ENCODE results near the gene UBASH3B. TPM values are rescaled to one million over a fixed set of nuclear protein-coding genes. Genes with fewer than 3 reads are reported as not detected.

Gene UBASH3B
- total RNA-seq, 4 donors from 2014 or later, result 1.8 to 6.6 (median 3.4) TPM

GRCh38 chr11:122721201-122721963 lies 65.9 kb downstream of the UBASH3B start:
- Histone ChIP-seq H3K9me3 (no peaks in the 10 kb centered on the region), H3K27ac (no peak overlapping the region), H3K4me3 (no peak overlapping the region), H3K27me3 (peaks cover 19% of the 10 kb centered on the region), H3K4me1 (no peaks in the 10 kb centered on the region), H3K36me3 (no peaks in the 10 kb centered on the region)
- TF ChIP-seq POLR2A (IDR thresholded peaks at IDR 0.05), result no peak
- no peak for TF ChIP-seq POLR2AphosphoS5 (IDR thresholded peaks at IDR 0.05)
- TF ChIP-seq EP300 (IDR thresholded peaks at IDR 0.05), result no peak
- TF ChIP-seq CTCF (IDR thresholded peaks at IDR 0.05), result no peak
- 38 to 56% methylated on average over 2 to 5 of the region's 5 CpGs for WGBS, 2 donors (ENCODE audit: low coverage in 1 of 2)
- no peak for ATAC-seq

- no peak overlapping the region for H3K4me3 ChIP-seq
- ATAC-seq, result no peak
- no peaks in the 10 kb centered on the region for H3K36me3 ChIP-seq
- H3K27ac ChIP-seq, result no peak overlapping the region
- no peaks in the 10 kb centered on the region for H3K4me1 ChIP-seq
- no peaks in the 10 kb centered on the region for H3K9me3 ChIP-seq
- peaks cover 19% of the 10 kb centered on the region for H3K27me3 ChIP-seq
- WGBS, 2 donors (ENCODE audit: low coverage in 1 of 2), result 100% methylated on average over 2 of the region's 2 CpGs
- TF ChIP-seq POLR2A (IDR thresholded peaks at IDR 0.05), result no peak
These were observed 66.4 kb downstream of the UBASH3B start for GRCh38 chr11:122721964-122722266.

- Histone ChIP-seq H3K27me3 (peaks cover 9% of the 10 kb centered on the region), H3K4me1 (peaks cover 0 to 2% (median 0%) of the 10 kb centered on the region in 3 donors), H3K36me3 (no peaks in the 10 kb centered on the region), H3K9me3 (no peaks in the 10 kb centered on the region), H3K27ac (no peak overlapping the region), H3K4me3 (no peak overlapping the region)
- ATAC-seq, result no peak
- TF ChIP-seq POLR2A (IDR thresholded peaks at IDR 0.05) (no peak), POLR2AphosphoS5 (IDR thresholded peaks at IDR 0.05) (no peak), CTCF (IDR thresholded peaks at IDR 0.05) (no peak), EP300 (IDR thresholded peaks at IDR 0.05) (no peak)
- 82 to 83% methylated on average over 3 to 4 of the region's 4 CpGs for WGBS, 2 donors (ENCODE audit: low coverage in 1 of 2)
These were observed 67.6 kb downstream of the UBASH3B start for GRCh38 chr11:122723106-122723505.

GRCh38 chr11:122723576-122723975 lies 68.1 kb downstream of the UBASH3B start:
- ATAC-seq, result no peak
- H3K4me3 ChIP-seq, result no peak overlapping the region
- WGBS, 2 donors (ENCODE audit: low coverage in 1 of 2), result 93 to 100% methylated on average over 1 to 3 of the region's 3 CpGs
- H3K9me3 ChIP-seq, result no peaks in the 10 kb centered on the region
- peaks cover 0 to 2% (median 0%) of the 10 kb centered on the region in 3 donors for H3K4me1 ChIP-seq
- H3K36me3 ChIP-seq, result no peaks in the 10 kb centered on the region
- TF ChIP-seq CTCF (IDR thresholded peaks at IDR 0.05) (no peak), POLR2AphosphoS5 (IDR thresholded peaks at IDR 0.05) (no peak), POLR2A (IDR thresholded peaks at IDR 0.05) (no peak), EP300 (IDR thresholded peaks at IDR 0.05) (no peak)
- H3K27me3 ChIP-seq, result peaks cover 7% of the 10 kb centered on the region
- H3K27ac ChIP-seq, result no peak overlapping the region

- Histone ChIP-seq H3K36me3 (no peaks in the 10 kb centered on the region), H3K4me3 (no peak overlapping the region), H3K4me1 (peaks cover 0 to 2% (median 0%) of the 10 kb centered on the region in 3 donors), H3K27ac (no peak overlapping the region), H3K27me3 (peaks cover 7% of the 10 kb centered on the region), H3K9me3 (no peaks in the 10 kb centered on the region)
- TF ChIP-seq CTCF (IDR thresholded peaks at IDR 0.05) (no peak), POLR2A (IDR thresholded peaks at IDR 0.05) (no peak), POLR2AphosphoS5 (IDR thresholded peaks at IDR 0.05) (no peak), EP300 (IDR thresholded peaks at IDR 0.05) (no peak)
- WGBS, 2 donors (ENCODE audit: low coverage in 1 of 2), result 76 to 94% methylated on average over 5 to 6 of the region's 6 CpGs
- ATAC-seq, result no peak
These were observed 69.0 kb downstream of the UBASH3B start for GRCh38 chr11:122724520-122724919.

Measured in gastroesophageal sphincter (tissue), 4 donors.